ENCODE results near the gene PTCD2.

PTCD2 gene

GRCh38 chr5:72326306-72326649 lies 6.1 kb downstream of the PTCD2 start:
- H3K4me1 ChIP-seq (ENCODE audit: control insufficient read depth, insufficient read depth, low read length): no peaks in the 10 kb centered on the region
- no peaks in the 10 kb centered on the region for H3K36me3 ChIP-seq (ENCODE audit: control insufficient read depth, insufficient read depth, low read length)
- no peaks in the 10 kb centered on the region for H3K27me3 ChIP-seq (ENCODE audit: control insufficient read depth, insufficient read depth, low read length)
- H3K27ac ChIP-seq (ENCODE audit: low read depth, low read length): no peak overlapping the region
- H3K9ac ChIP-seq (ENCODE audit: low read length): no peak overlapping the region
- no peak overlapping the region for H3K4me3 ChIP-seq (ENCODE audit: low read length)

- Histone ChIP-seq H3K36me3 (ENCODE audit: control insufficient read depth, insufficient read depth, low read length) (no peaks in the 10 kb centered on the region), H3K27ac (ENCODE audit: low read depth, low read length) (no peak overlapping the region), H3K27me3 (ENCODE audit: control insufficient read depth, insufficient read depth, low read length) (no peaks in the 10 kb centered on the region), H3K9ac (ENCODE audit: low read length) (no peak overlapping the region), H3K4me3 (ENCODE audit: low read length) (no peak overlapping the region), H3K4me1 (ENCODE audit: control insufficient read depth, insufficient read depth, low read length) (no peaks in the 10 kb centered on the region)
These were observed 8.0 kb downstream of the PTCD2 start for GRCh38 chr5:72328172-72328571.

GRCh38 chr5:72330712-72331111 lies 10.5 kb downstream of the PTCD2 start:
- H3K4me3 ChIP-seq (ENCODE audit: low read length): no peak overlapping the region
- no peaks in the 10 kb centered on the region for H3K36me3 ChIP-seq (ENCODE audit: control insufficient read depth, insufficient read depth, low read length)
- no peaks in the 10 kb centered on the region for H3K27me3 ChIP-seq (ENCODE audit: control insufficient read depth, insufficient read depth, low read length)

GRCh38 chr5:72337159-72337558 lies 17.0 kb downstream of the PTCD2 start:
- Histone ChIP-seq H3K4me1 (ENCODE audit: control insufficient read depth, insufficient read depth, low read length) (no peaks in the 10 kb centered on the region), H3K27ac (ENCODE audit: low read depth, low read length) (no peak overlapping the region), H3K27me3 (ENCODE audit: control insufficient read depth, insufficient read depth, low read length) (no peaks in the 10 kb centered on the region), H3K36me3 (ENCODE audit: control insufficient read depth, insufficient read depth, low read length) (peaks cover 4% of the 10 kb centered on the region), H3K9ac (ENCODE audit: low read length) (no peak overlapping the region), H3K4me3 (ENCODE audit: low read length) (no peak overlapping the region)

More at GRCh38 chr5:72330712-72331111, 10.5 kb downstream of the PTCD2 start:
- H3K27ac ChIP-seq (ENCODE audit: low read depth, low read length): no peak overlapping the region
- H3K4me1 ChIP-seq (ENCODE audit: control insufficient read depth, insufficient read depth, low read length): no peaks in the 10 kb centered on the region
- H3K9ac ChIP-seq (ENCODE audit: low read length): no peak overlapping the region

GRCh38 chr5:72338689-72339209 lies 18.6 kb downstream of the PTCD2 start:
- no peak overlapping the region for H3K4me3 ChIP-seq (ENCODE audit: low read length)
- no peaks in the 10 kb centered on the region for H3K4me1 ChIP-seq (ENCODE audit: control insufficient read depth, insufficient read depth, low read length)
- no peak overlapping the region for H3K27ac ChIP-seq (ENCODE audit: low read depth, low read length)
- no peaks in the 10 kb centered on the region for H3K27me3 ChIP-seq (ENCODE audit: control insufficient read depth, insufficient read depth, low read length)
- peaks cover 11% of the 10 kb centered on the region for H3K36me3 ChIP-seq (ENCODE audit: control insufficient read depth, insufficient read depth, low read length)
- no peak overlapping the region for H3K9ac ChIP-seq (ENCODE audit: low read length)

- Histone ChIP-seq H3K9ac (ENCODE audit: low read length) (no peak overlapping the region), H3K27ac (ENCODE audit: low read depth, low read length) (no peak overlapping the region), H3K4me3 (ENCODE audit: low read length) (no peak overlapping the region), H3K36me3 (ENCODE audit: control insufficient read depth, insufficient read depth, low read length) (peaks cover 8% of the 10 kb centered on the region), H3K27me3 (ENCODE audit: control insufficient read depth, insufficient read depth, low read length) (no peaks in the 10 kb centered on the region), H3K4me1 (ENCODE audit: control insufficient read depth, insufficient read depth, low read length) (no peaks in the 10 kb centered on the region)
These were observed 26.2 kb downstream of the PTCD2 start for GRCh38 chr5:72346398-72346797.

GRCh38 chr5:72347801-72348308 lies 27.7 kb downstream of the PTCD2 start:
- H3K4me1 ChIP-seq (ENCODE audit: control insufficient read depth, insufficient read depth, low read length): no peaks in the 10 kb centered on the region
- H3K27ac ChIP-seq (ENCODE audit: low read depth, low read length): no peak overlapping the region
- H3K4me3 ChIP-seq (ENCODE audit: low read length): no peak overlapping the region
- H3K27me3 ChIP-seq (ENCODE audit: control insufficient read depth, insufficient read depth, low read length): no peaks in the 10 kb centered on the region
- no peak overlapping the region for H3K9ac ChIP-seq (ENCODE audit: low read length)
- H3K36me3 ChIP-seq (ENCODE audit: control insufficient read depth, insufficient read depth, low read length): peaks cover 8% of the 10 kb centered on the region

- H3K4me3 ChIP-seq (ENCODE audit: low read length): no peak overlapping the region
- no peaks in the 10 kb centered on the region for H3K4me1 ChIP-seq (ENCODE audit: control insufficient read depth, insufficient read depth, low read length)
- no peaks in the 10 kb centered on the region for H3K27me3 ChIP-seq (ENCODE audit: control insufficient read depth, insufficient read depth, low read length)
- no peak overlapping the region for H3K9ac ChIP-seq (ENCODE audit: low read length)
- no peaks in the 10 kb centered on the region for H3K36me3 ChIP-seq (ENCODE audit: control insufficient read depth, insufficient read depth, low read length)
- H3K27ac ChIP-seq (ENCODE audit: low read depth, low read length): no peak overlapping the region
These were observed 31.2 kb downstream of the PTCD2 start for GRCh38 chr5:72351376-72351775.

- Histone ChIP-seq H3K27ac (ENCODE audit: low read depth, low read length) (no peak overlapping the region), H3K4me3 (ENCODE audit: low read length) (no peak overlapping the region), H3K9ac (ENCODE audit: low read length) (no peak overlapping the region), H3K27me3 (ENCODE audit: control insufficient read depth, insufficient read depth, low read length) (no peaks in the 10 kb centered on the region), H3K36me3 (ENCODE audit: control insufficient read depth, insufficient read depth, low read length) (no peaks in the 10 kb centered on the region), H3K4me1 (ENCODE audit: control insufficient read depth, insufficient read depth, low read length) (no peaks in the 10 kb centered on the region)
These were observed 32.4 kb downstream of the PTCD2 start for GRCh38 chr5:72352616-72353015.

GRCh38 chr5:72353046-72353445 lies 32.9 kb downstream of the PTCD2 start:
- H3K27me3 ChIP-seq (ENCODE audit: control insufficient read depth, insufficient read depth, low read length): no peaks in the 10 kb centered on the region

GRCh38 chr5:72355706-72356299 lies 35.6 kb downstream of the PTCD2 start:
- Histone ChIP-seq H3K36me3 (ENCODE audit: control insufficient read depth, insufficient read depth, low read length) (peaks cover 5% of the 10 kb centered on the region), H3K4me1 (ENCODE audit: control insufficient read depth, insufficient read depth, low read length) (no peaks in the 10 kb centered on the region), H3K27me3 (ENCODE audit: control insufficient read depth, insufficient read depth, low read length) (no peaks in the 10 kb centered on the region), H3K4me3 (ENCODE audit: low read length) (no peak overlapping the region), H3K9ac (ENCODE audit: low read length) (no peak overlapping the region), H3K27ac (ENCODE audit: low read depth, low read length) (no peak overlapping the region)

More at GRCh38 chr5:72353046-72353445, 32.9 kb downstream of the PTCD2 start:
- Histone ChIP-seq H3K36me3 (ENCODE audit: control insufficient read depth, insufficient read depth, low read length) (no peaks in the 10 kb centered on the region), H3K27ac (ENCODE audit: low read depth, low read length) (no peak overlapping the region), H3K9ac (ENCODE audit: low read length) (no peak overlapping the region), H3K4me3 (ENCODE audit: low read length) (no peak overlapping the region), H3K4me1 (ENCODE audit: control insufficient read depth, insufficient read depth, low read length) (no peaks in the 10 kb centered on the region)

- Histone ChIP-seq H3K4me1 (ENCODE audit: control insufficient read depth, insufficient read depth, low read length) (no peaks in the 10 kb centered on the region), H3K27ac (ENCODE audit: low read depth, low read length) (no peak overlapping the region), H3K27me3 (ENCODE audit: control insufficient read depth, insufficient read depth, low read length) (no peaks in the 10 kb centered on the region), H3K4me3 (ENCODE audit: low read length) (no peak overlapping the region), H3K9ac (ENCODE audit: low read length) (no peak overlapping the region), H3K36me3 (ENCODE audit: control insufficient read depth, insufficient read depth, low read length) (peaks cover 5% of the 10 kb centered on the region)
These were observed 36.2 kb downstream of the PTCD2 start for GRCh38 chr5:72356361-72356760.

- H3K27me3 ChIP-seq (ENCODE audit: control insufficient read depth, insufficient read depth, low read length): no peaks in the 10 kb centered on the region
- no peak overlapping the region for H3K9ac ChIP-seq (ENCODE audit: low read length)
- peaks cover 9% of the 10 kb centered on the region for H3K36me3 ChIP-seq (ENCODE audit: control insufficient read depth, insufficient read depth, low read length)
- H3K4me3 ChIP-seq (ENCODE audit: low read length): no peak overlapping the region
- H3K27ac ChIP-seq (ENCODE audit: low read depth, low read length): no peak overlapping the region
- H3K4me1 ChIP-seq (ENCODE audit: control insufficient read depth, insufficient read depth, low read length): no peaks in the 10 kb centered on the region
These were observed 38.8 kb downstream of the PTCD2 start for GRCh38 chr5:72358925-72359324.

Measured in rectal smooth muscle tissue (tissue), 1 donor.